ENCODE results near the gene SLC9A9. TPM values are rescaled to one million over a fixed set of nuclear protein-coding genes. Genes with fewer than 3 reads are reported as not detected.

Gene SLC9A9
- total RNA-seq, 4 donors from 2014 or later = 13.4 to 15.0 (median 14.4) TPM

DNA sequence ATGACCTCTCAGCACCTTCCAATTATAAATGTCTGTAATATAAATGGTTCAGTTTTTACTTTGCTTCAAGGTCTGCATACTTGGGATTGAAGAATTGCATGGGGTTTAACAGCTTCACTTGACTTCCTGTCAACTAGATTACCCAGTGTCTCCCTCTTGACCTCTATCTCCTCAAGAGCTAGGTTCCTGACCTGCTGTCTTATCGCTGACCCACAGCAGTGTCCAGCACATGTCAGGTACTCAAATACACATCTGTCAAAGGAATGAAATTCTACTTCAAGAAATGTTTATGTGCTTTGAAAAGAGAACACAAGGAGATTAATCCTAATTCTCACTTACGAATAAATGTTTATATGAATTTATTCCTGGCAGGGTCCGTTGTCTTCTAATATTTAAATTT, 284.5 kb downstream of the SLC9A9 start:
- Histone ChIP-seq H3K27me3 (no peaks in the 10 kb centered on the region), H3K36me3 (no peaks in the 10 kb centered on the region), H3K27ac (replicated peaks in 1 of 4) (no peak overlapping the region), H3K4me3 (no peak overlapping the region), H3K9me3 (no peaks in the 10 kb centered on the region), H3K4me1 (peaks cover 0 to 41% (median 24%) of the 10 kb centered on the region in 4 donors)
- TF ChIP-seq, protein P1, sequence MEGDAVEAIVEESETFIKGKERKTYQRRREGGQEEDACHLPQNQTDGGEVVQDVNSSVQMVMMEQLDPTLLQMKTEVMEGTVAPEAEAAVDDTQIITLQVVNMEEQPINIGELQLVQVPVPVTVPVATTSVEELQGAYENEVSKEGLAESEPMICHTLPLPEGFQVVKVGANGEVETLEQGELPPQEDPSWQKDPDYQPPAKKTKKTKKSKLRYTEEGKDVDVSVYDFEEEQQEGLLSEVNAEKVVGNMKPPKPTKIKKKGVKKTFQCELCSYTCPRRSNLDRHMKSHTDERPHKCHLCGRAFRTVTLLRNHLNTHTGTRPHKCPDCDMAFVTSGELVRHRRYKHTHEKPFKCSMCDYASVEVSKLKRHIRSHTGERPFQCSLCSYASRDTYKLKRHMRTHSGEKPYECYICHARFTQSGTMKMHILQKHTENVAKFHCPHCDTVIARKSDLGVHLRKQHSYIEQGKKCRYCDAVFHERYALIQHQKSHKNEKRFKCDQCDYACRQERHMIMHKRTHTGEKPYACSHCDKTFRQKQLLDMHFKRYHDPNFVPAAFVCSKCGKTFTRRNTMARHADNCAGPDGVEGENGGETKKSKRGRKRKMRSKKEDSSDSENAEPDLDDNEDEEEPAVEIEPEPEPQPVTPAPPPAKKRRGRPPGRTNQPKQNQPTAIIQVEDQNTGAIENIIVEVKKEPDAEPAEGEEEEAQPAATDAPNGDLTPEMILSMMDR (IDR thresholded peaks at IDR 0.05) = no peak
- no peak for TF ChIP-seq EP300 (IDR thresholded peaks at IDR 0.05)
- TF ChIP-seq POLR2A (IDR thresholded peaks at IDR 0.05; ENCODE audit: low read depth) = no peak
- no peak for TF ChIP-seq POLR2AphosphoS5 (IDR thresholded peaks at IDR 0.05)
- DNase-seq (ENCODE audit: extremely low spot score) = no peak
- 46% methylated on average over 3 of the region's 3 CpGs for WGBS
- intact Hi-C loops (cut with DNase I) = no loop called here

DNA sequence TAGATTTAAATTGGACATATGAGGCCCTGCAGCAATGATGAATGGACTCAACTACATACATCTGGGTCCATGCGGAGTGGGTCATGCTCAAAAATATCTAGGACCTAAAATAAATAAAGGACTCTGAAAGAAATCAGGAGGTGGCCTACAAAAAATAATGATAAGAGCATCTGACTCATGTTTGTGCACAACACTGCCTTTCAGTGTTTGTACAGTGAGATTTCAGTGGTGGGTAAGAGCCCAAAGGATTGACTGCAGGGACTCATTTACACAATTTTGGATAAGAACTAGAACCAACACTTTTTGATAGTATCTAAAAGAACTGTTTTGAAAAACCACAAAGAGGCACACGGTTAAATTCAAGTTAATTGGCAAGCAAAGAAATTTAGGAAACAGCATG, 285.5 kb downstream of the SLC9A9 start:
- TF ChIP-seq POLR2AphosphoS5 (IDR thresholded peaks at IDR 0.05) (no peak), EP300 (IDR thresholded peaks at IDR 0.05) (no peak), POLR2A (IDR thresholded peaks at IDR 0.05; ENCODE audit: low read depth) (no peak)
- TF ChIP-seq, protein P1 (IDR thresholded peaks at IDR 0.05) = no peak
- H3K36me3 ChIP-seq = no peaks in the 10 kb centered on the region
- H3K9me3 ChIP-seq = no peaks in the 10 kb centered on the region
- no peak for DNase-seq (ENCODE audit: extremely low spot score)
- H3K27ac ChIP-seq (replicated peaks in 1 of 4) = no peak overlapping the region
- H3K4me3 ChIP-seq = no peak overlapping the region
- peaks cover 0 to 37% (median 22%) of the 10 kb centered on the region in 4 donors for H3K4me1 ChIP-seq
- no peaks in the 10 kb centered on the region for H3K27me3 ChIP-seq
- 76% methylated on average over 2 of the region's 2 CpGs for WGBS
- intact Hi-C loops (cut with DNase I) = no loop called here

DNA sequence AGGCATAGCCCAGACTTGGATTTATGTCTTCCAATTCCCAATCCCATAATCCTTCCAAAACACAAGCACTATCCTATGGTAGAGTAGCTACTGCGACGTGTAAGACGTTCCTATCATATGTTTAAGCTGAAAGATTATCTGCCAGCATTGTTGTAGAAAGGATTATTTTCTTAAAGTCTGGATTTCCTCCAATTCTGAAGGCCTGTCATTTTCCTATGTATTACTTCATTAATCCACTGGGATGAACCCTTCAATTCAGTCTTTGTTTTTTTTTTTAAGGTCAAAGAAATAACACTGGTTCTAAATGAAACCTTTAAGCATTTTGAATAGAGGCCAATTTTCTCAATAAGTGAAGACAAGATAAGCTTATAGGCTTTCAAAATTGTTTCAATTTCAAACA, 289.0 kb downstream of the SLC9A9 start:
- intact Hi-C loops (cut with DNase I) = no loop called here
- Histone ChIP-seq H3K36me3 (no peaks in the 10 kb centered on the region), H3K4me3 (no peak overlapping the region), H3K27me3 (no peaks in the 10 kb centered on the region), H3K27ac (replicated peaks in 1 of 4) (no peak overlapping the region), H3K9me3 (no peaks in the 10 kb centered on the region), H3K4me1 (peaks cover 0 to 11% (median 9%) of the 10 kb centered on the region in 4 donors)
- WGBS = 35% methylated on average over 3 of the region's 3 CpGs
- no peak for TF ChIP-seq POLR2A (IDR thresholded peaks at IDR 0.05; ENCODE audit: low read depth)
- TF ChIP-seq, protein P1 (IDR thresholded peaks at IDR 0.05) = no peak
- TF ChIP-seq POLR2AphosphoS5 (IDR thresholded peaks at IDR 0.05) = no peak
- no peak for TF ChIP-seq EP300 (IDR thresholded peaks at IDR 0.05)
- no peak for DNase-seq (ENCODE audit: extremely low spot score)

GRCh38 chr3:143552851-143553250, 295.4 kb downstream of the SLC9A9 start:
- 89% methylated on average over 3 of the region's 3 CpGs for WGBS
- no peak for DNase-seq (ENCODE audit: extremely low spot score)
- Histone ChIP-seq H3K9me3 (no peaks in the 10 kb centered on the region), H3K4me3 (no peak overlapping the region), H3K36me3 (peaks cover 0 to 18% (median 0%) of the 10 kb centered on the region in 4 donors), H3K27me3 (no peaks in the 10 kb centered on the region), H3K4me1 (no peaks in the 10 kb centered on the region), H3K27ac (replicated peaks in 1 of 4) (no peak overlapping the region)
- intact Hi-C loops (cut with DNase I) = no loop called here
- TF ChIP-seq POLR2AphosphoS5 (IDR thresholded peaks at IDR 0.05) (no peak), EP300 (IDR thresholded peaks at IDR 0.05) (no peak), POLR2A (IDR thresholded peaks at IDR 0.05; ENCODE audit: low read depth) (no peak)
- TF ChIP-seq, protein P1 (IDR thresholded peaks at IDR 0.05) = no peak

DNA sequence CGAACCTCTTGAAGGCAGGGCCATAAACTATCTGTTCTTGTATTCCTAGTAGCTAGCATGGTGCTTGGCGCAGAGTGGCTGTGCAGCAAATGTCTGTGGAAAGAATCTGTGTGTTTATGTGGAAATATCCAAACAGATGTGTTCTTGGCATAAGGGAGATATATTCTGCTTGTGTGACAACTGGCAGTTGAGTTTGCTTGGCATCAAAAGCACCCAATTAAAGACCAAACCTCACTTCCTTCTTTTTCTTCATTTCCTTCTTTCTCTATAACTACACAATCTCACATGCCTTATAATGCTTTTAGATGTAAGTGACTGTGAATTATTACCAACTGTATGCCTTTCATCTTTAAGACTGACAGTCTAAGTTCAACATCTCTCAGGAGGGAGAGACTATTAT, 296.5 kb downstream of the SLC9A9 start:
- Histone ChIP-seq H3K9me3 (no peaks in the 10 kb centered on the region), H3K4me1 (no peaks in the 10 kb centered on the region), H3K36me3 (peaks cover 0 to 18% (median 0%) of the 10 kb centered on the region in 4 donors), H3K4me3 (no peak overlapping the region), H3K27me3 (no peaks in the 10 kb centered on the region), H3K27ac (replicated peaks in 1 of 4) (no peak overlapping the region)
- no peak for TF ChIP-seq POLR2AphosphoS5 (IDR thresholded peaks at IDR 0.05)
- no peak for TF ChIP-seq POLR2A (IDR thresholded peaks at IDR 0.05; ENCODE audit: low read depth)
- no peak for TF ChIP-seq EP300 (IDR thresholded peaks at IDR 0.05)
- TF ChIP-seq, protein P1 (IDR thresholded peaks at IDR 0.05) = no peak
- 71% methylated on average over 2 of the region's 2 CpGs for WGBS
- no peak for DNase-seq (ENCODE audit: extremely low spot score)
- intact Hi-C loops (cut with DNase I) = no loop called here

All from esophagus muscularis mucosa (tissue), 4 donors.